Activated CD4-positive, alpha-beta T cell treated with anti-CD3 and anti-CD28 coated beads, Interleukin-2, amount 50 U/mL, for 1 hour (primary cell): ENCODE data around the gene PSMG3.
A peak's percentile ranks its signal among the peaks of the same experiment; 100 is the strongest.

Experiments used
- DNase-seq: peaks from one replicate; pipeline ENCODE4 v3.0.0-alpha.2; 2020

PSMG3 gene

GRCh38 chr7:1569833-1570632 lies at the start of gene PSMG3:
Gene PSMG3 (minus strand): TSS chr7:1570032. CDS start chr7:1569339, 693 bp downstream.
- DNase-seq = peak; percentile 85

- no peak for DNase-seq
Observed at GRCh38 chr7:1618475-1618874, 48.6 kb upstream of the PSMG3 start.

GRCh38 chr7:1617957-1618356 lies 48.1 kb upstream of the PSMG3 start:
- DNase-seq = no peak

GRCh38 chr7:1616741-1617140 lies 46.9 kb upstream of the PSMG3 start:
- no peak for DNase-seq

- DNase-seq = no peak
Observed at GRCh38 chr7:1611708-1612241, 41.9 kb upstream of the PSMG3 start.

GRCh38 chr7:1610678-1611302 lies 41.0 kb upstream of the PSMG3 start:
- no peak for DNase-seq

GRCh38 chr7:1610013-1610677 lies 40.3 kb upstream of the PSMG3 start:
- no peak for DNase-seq

- no peak for DNase-seq
Observed at GRCh38 chr7:1609023-1609422, 39.2 kb upstream of the PSMG3 start.

- DNase-seq = no peak
Observed at GRCh38 chr7:1608318-1608717, 38.5 kb upstream of the PSMG3 start.

GRCh38 chr7:1607696-1608095 lies 37.9 kb upstream of the PSMG3 start:
- DNase-seq = no peak

- no peak for DNase-seq
Observed at GRCh38 chr7:1607001-1607400, 37.2 kb upstream of the PSMG3 start.

- no peak for DNase-seq
Observed at GRCh38 chr7:1604383-1604782, 34.6 kb upstream of the PSMG3 start.

GRCh38 chr7:1603346-1604225 lies 33.8 kb upstream of the PSMG3 start:
- DNase-seq = no peak

GRCh38 chr7:1602386-1602785 lies 32.6 kb upstream of the PSMG3 start:
- DNase-seq = no peak

GRCh38 chr7:1601956-1602355 lies 32.1 kb upstream of the PSMG3 start:
- DNase-seq = no peak

GRCh38 chr7:1599640-1600395 lies 30.0 kb upstream of the PSMG3 start:
- DNase-seq = no peak

GRCh38 chr7:1598961-1599639 lies 29.3 kb upstream of the PSMG3 start:
- no peak for DNase-seq

GRCh38 chr7:1598286-1598685 lies 28.5 kb upstream of the PSMG3 start:
- DNase-seq = no peak

GRCh38 chr7:1597791-1598190 lies 28.0 kb upstream of the PSMG3 start:
- DNase-seq = no peak

- no peak for DNase-seq
Observed at GRCh38 chr7:1597066-1597760, 27.4 kb upstream of the PSMG3 start.
